ENCODE results near the gene AMZ1.
A peak's percentile ranks its signal among the peaks of the same experiment; 100 is the strongest.

The AMZ1 gene

GRCh38 chr7:2700141-2700850 lies 12.3 kb downstream of the AMZ1 start:
- no peaks in the 10 kb centered on the region for H3K9me3 Mint-ChIP-seq
- DNase-seq (ENCODE audit: low spot score), result no peak
- H3K27me3 Mint-ChIP-seq (ENCODE audit: low read depth), result peaks cover 5% of the 10 kb centered on the region
- peaks cover 24% of the 10 kb centered on the region for H3K4me1 Mint-ChIP-seq (ENCODE audit: low read depth)
- H3K36me3 Mint-ChIP-seq (ENCODE audit: low read depth), result no peaks in the 10 kb centered on the region
- peak overlapping the region; percentile 46 for H3K4me3 Mint-ChIP-seq
- peak overlapping the region; percentile 68 for H3K27ac Mint-ChIP-seq

GRCh38 chr7:2701424-2701823 lies 13.4 kb downstream of the AMZ1 start:
- DNase-seq (ENCODE audit: low spot score), result no peak
- peaks cover 8% of the 10 kb centered on the region for H3K27me3 Mint-ChIP-seq (ENCODE audit: low read depth)
- H3K4me3 Mint-ChIP-seq, result no peak overlapping the region
- H3K27ac Mint-ChIP-seq, result no peak overlapping the region
- H3K4me1 Mint-ChIP-seq (ENCODE audit: low read depth), result peaks cover 24% of the 10 kb centered on the region
- H3K36me3 Mint-ChIP-seq (ENCODE audit: low read depth), result no peaks in the 10 kb centered on the region
- H3K9me3 Mint-ChIP-seq, result no peaks in the 10 kb centered on the region

GRCh38 chr7:2701832-2702593 lies 14.0 kb downstream of the AMZ1 start:
- H3K4me1 Mint-ChIP-seq (ENCODE audit: low read depth), result peaks cover 24% of the 10 kb centered on the region
- peaks cover 10% of the 10 kb centered on the region for H3K27me3 Mint-ChIP-seq (ENCODE audit: low read depth)
- H3K9me3 Mint-ChIP-seq, result no peaks in the 10 kb centered on the region
- no peak overlapping the region for H3K27ac Mint-ChIP-seq
- DNase-seq (ENCODE audit: low spot score), result no peak
- no peaks in the 10 kb centered on the region for H3K36me3 Mint-ChIP-seq (ENCODE audit: low read depth)
- no peak overlapping the region for H3K4me3 Mint-ChIP-seq

GRCh38 chr7:2702594-2702957 lies 14.6 kb downstream of the AMZ1 start:
- Mint-ChIP-seq H3K4me3 (no peak overlapping the region), H3K27ac (no peak overlapping the region), H3K36me3 (ENCODE audit: low read depth) (no peaks in the 10 kb centered on the region), H3K4me1 (ENCODE audit: low read depth) (peaks cover 24% of the 10 kb centered on the region), H3K9me3 (no peaks in the 10 kb centered on the region), H3K27me3 (ENCODE audit: low read depth) (peaks cover 7% of the 10 kb centered on the region)
- DNase-seq (ENCODE audit: low spot score), result no peak

- Mint-ChIP-seq H3K27ac (no peak overlapping the region), H3K36me3 (ENCODE audit: low read depth) (no peaks in the 10 kb centered on the region), H3K9me3 (no peaks in the 10 kb centered on the region), H3K4me1 (ENCODE audit: low read depth) (peaks cover 14% of the 10 kb centered on the region), H3K27me3 (ENCODE audit: low read depth) (peaks cover 7% of the 10 kb centered on the region), H3K4me3 (no peak overlapping the region)
- no peak for DNase-seq (ENCODE audit: low spot score)
Observed at GRCh38 chr7:2705371-2706096, 17.5 kb downstream of the AMZ1 start.

- H3K27me3 Mint-ChIP-seq (ENCODE audit: low read depth), result peaks cover 5% of the 10 kb centered on the region
- DNase-seq (ENCODE audit: low spot score), result no peak
- peaks cover 22% of the 10 kb centered on the region for H3K4me1 Mint-ChIP-seq (ENCODE audit: low read depth)
- H3K36me3 Mint-ChIP-seq (ENCODE audit: low read depth), result no peaks in the 10 kb centered on the region
- H3K27ac Mint-ChIP-seq, result no peak overlapping the region
- no peaks in the 10 kb centered on the region for H3K9me3 Mint-ChIP-seq
- H3K4me3 Mint-ChIP-seq, result no peak overlapping the region
Observed at GRCh38 chr7:2706685-2707126, 18.7 kb downstream of the AMZ1 start.

GRCh38 chr7:2707481-2707880 lies 19.5 kb downstream of the AMZ1 start:
- Mint-ChIP-seq H3K9me3 (no peaks in the 10 kb centered on the region), H3K4me1 (ENCODE audit: low read depth) (peaks cover 24% of the 10 kb centered on the region), H3K27ac (no peak overlapping the region), H3K27me3 (ENCODE audit: low read depth) (peaks cover 5% of the 10 kb centered on the region), H3K4me3 (no peak overlapping the region), H3K36me3 (ENCODE audit: low read depth) (no peaks in the 10 kb centered on the region)
- DNase-seq (ENCODE audit: low spot score), result no peak

- Mint-ChIP-seq H3K4me1 (ENCODE audit: low read depth) (peaks cover 24% of the 10 kb centered on the region), H3K36me3 (ENCODE audit: low read depth) (no peaks in the 10 kb centered on the region), H3K27ac (no peak overlapping the region), H3K9me3 (no peaks in the 10 kb centered on the region), H3K27me3 (ENCODE audit: low read depth) (peaks cover 5% of the 10 kb centered on the region), H3K4me3 (no peak overlapping the region)
- no peak for DNase-seq (ENCODE audit: low spot score)
Observed at GRCh38 chr7:2708041-2708440, 20.0 kb downstream of the AMZ1 start.

- H3K27me3 Mint-ChIP-seq (ENCODE audit: low read depth), result peaks cover 5% of the 10 kb centered on the region
Observed at GRCh38 chr7:2708547-2709310, 20.7 kb downstream of the AMZ1 start.

GRCh38 chr7:2709553-2710285 lies 21.7 kb downstream of the AMZ1 start:
- peaks cover 5% of the 10 kb centered on the region for H3K27me3 Mint-ChIP-seq (ENCODE audit: low read depth)
- no peaks in the 10 kb centered on the region for H3K36me3 Mint-ChIP-seq (ENCODE audit: low read depth)
- peaks cover 35% of the 10 kb centered on the region for H3K4me1 Mint-ChIP-seq (ENCODE audit: low read depth)
- peak overlapping the region; percentile 57 for H3K27ac Mint-ChIP-seq
- DNase-seq (ENCODE audit: low spot score), result peak; percentile 76
- peak overlapping the region; percentile 75 for H3K4me3 Mint-ChIP-seq
- H3K9me3 Mint-ChIP-seq, result no peaks in the 10 kb centered on the region

More at GRCh38 chr7:2708547-2709310, 20.7 kb downstream of the AMZ1 start:
- Mint-ChIP-seq H3K4me3 (no peak overlapping the region), H3K4me1 (ENCODE audit: low read depth) (peaks cover 28% of the 10 kb centered on the region), H3K9me3 (no peaks in the 10 kb centered on the region), H3K36me3 (ENCODE audit: low read depth) (no peaks in the 10 kb centered on the region), H3K27ac (no peak overlapping the region)
- no peak for DNase-seq (ENCODE audit: low spot score)

- Mint-ChIP-seq H3K27me3 (ENCODE audit: low read depth) (peaks cover 7% of the 10 kb centered on the region), H3K4me3 (peak overlapping the region; percentile 75), H3K36me3 (ENCODE audit: low read depth) (no peaks in the 10 kb centered on the region), H3K4me1 (ENCODE audit: low read depth) (peaks cover 41% of the 10 kb centered on the region), H3K9me3 (no peaks in the 10 kb centered on the region), H3K27ac (no peak overlapping the region)
- DNase-seq (ENCODE audit: low spot score), result no peak
Observed at GRCh38 chr7:2710286-2710655, 22.3 kb downstream of the AMZ1 start.

- Mint-ChIP-seq H3K9me3 (no peaks in the 10 kb centered on the region), H3K4me1 (ENCODE audit: low read depth) (peaks cover 48% of the 10 kb centered on the region), H3K36me3 (ENCODE audit: low read depth) (no peaks in the 10 kb centered on the region), H3K27me3 (ENCODE audit: low read depth) (peaks cover 7% of the 10 kb centered on the region), H3K27ac (peak overlapping the region; percentile 74), H3K4me3 (peak overlapping the region; percentile 75)
- DNase-seq (ENCODE audit: low spot score), result peak; percentile 52
Observed at GRCh38 chr7:2710901-2711551, 23.0 kb downstream of the AMZ1 start.

Data from T-helper 2 cell treated with Interferon-gamma antibody and Interleukin-4, amounts not matched to agents 5 μg/mL and 100 μg/mL, for 36 hours (primary cell).